HepG2 (cell line): ENCODE results near the gene NYNRIN. TPM values are rescaled to one million over a fixed set of nuclear protein-coding genes. Genes with fewer than 3 reads are reported as not detected.
A peak's percentile ranks its signal among the peaks of the same experiment; 100 is the strongest.

ENCODE experiments used
- CENPX ChIP-seq: sonication (generic); formaldehyde crosslinking; IDR thresholded peaks from 2 replicates; pipeline ENCODE4 v1.9.0; 2021; ENCODE audit warnings: mild to moderate bottlenecking, missing genetic modification reagents, moderate library complexity
- HMG20B ChIP-seq: conservative IDR thresholded peaks from 2 replicates; pipeline ENCODE4 v1.6.1; 2016; ENCODE audit warnings: missing genetic modification reagents, missing compliant biosample characterization
- HOXA5 ChIP-seq: sonication (generic); formaldehyde crosslinking; IDR thresholded peaks from 2 replicates; pipeline ENCODE4 v1.4.0; 2020; ENCODE audit warnings: missing genetic modification reagents
- KAT2B ChIP-seq: fragments of 150-350 bp; IDR thresholded peaks from 2 replicates; pipeline ENCODE4 v1.6.1; 2014; ENCODE audit warnings: low read depth, low read length, borderline replicate concordance
- KDM6A ChIP-seq: IDR thresholded peaks from 2 replicates; pipeline ENCODE4 v1.6.1; 2016; ENCODE audit warnings: low read depth
- MAZ ChIP-seq, 2 experiments: sonication (generic) in 1 of 2; formaldehyde crosslinking in 1 of 2; IDR thresholded peaks; 2 replicates each; pipeline versions ENCODE4 v1.5.0 to v1.6.1; 2012 to 2020; ENCODE audit warnings: low read depth in 2 of 2, mild to moderate bottlenecking in 2 of 2, borderline replicate concordance in 1 of 2, improper control_type of control experiment in 1 of 2, low read length in 1 of 2, missing genetic modification reagents in 1 of 2, moderate library complexity in 1 of 2
- POGZ ChIP-seq: sonication (generic); formaldehyde crosslinking; IDR thresholded peaks from 2 replicates; pipeline ENCODE4 v1.4.0; 2020; ENCODE audit warnings: mild to moderate bottlenecking, missing genetic modification reagents
- REST ChIP-seq, 2 experiments: IDR thresholded peaks; 2 replicates each; pipeline ENCODE4 v1.6.1; 2011 to 2012; ENCODE audit warnings: low read length in 2 of 2, borderline replicate concordance in 1 of 2, low read depth in 1 of 2, mild to moderate bottlenecking in 1 of 2, moderate library complexity in 1 of 2
- U2AF1 ChIP-seq: fragments of 200-400 bp; formaldehyde crosslinking; optimal IDR thresholded peaks from 2 replicates; pipeline ENCODE3; 2017; ENCODE audit warnings: mild to moderate bottlenecking, low read depth, low read length
- YEATS2 ChIP-seq: sonication (generic); formaldehyde crosslinking; IDR thresholded peaks from 2 replicates; pipeline ENCODE4 v1.4.0; 2020; ENCODE audit warnings: missing genetic modification reagents, borderline replicate concordance
- ZFP36L2 ChIP-seq: sonication (generic); formaldehyde crosslinking; IDR thresholded peaks from 2 replicates; pipeline ENCODE4 v1.4.0; 2020; ENCODE audit warnings: missing genetic modification reagents
- ZNF598 ChIP-seq: sonication (generic); formaldehyde crosslinking; IDR thresholded peaks from 2 replicates; pipeline ENCODE4 v1.5.1; 2020; ENCODE audit warnings: mild to moderate bottlenecking, missing genetic modification reagents, borderline replicate concordance
- ZNF672 ChIP-seq: sonication (generic); formaldehyde crosslinking; IDR thresholded peaks from 2 replicates; pipeline ENCODE4 v1.8.1; 2022; ENCODE audit warnings: missing genetic modification reagents
- ZNF777 ChIP-seq: sonication (generic); formaldehyde crosslinking; IDR thresholded peaks from 2 replicates; pipeline ENCODE4 v1.4.0; 2020; ENCODE audit warnings: missing genetic modification reagents
- polyA plus RNA-seq, 8 experiments: library from polyadenylated mRNA; depleted of rRNA in 3 of 8; stranded (reverse) in 7 of 8; unstranded in 1 of 8; fragments of >200 nt; fragmentation: Illumina TruSeq in 4 of 8; extraction: Trizol in 4 of 8; gene quantifications; 2 replicates each; pipeline versions ENCODE4 v1.2.1 to v1.2.3, GENCODE V29; 2011 to 2016; ENCODE audit warnings: low read depth in 4 of 8, missing spikeins in 1 of 8, mixed read lengths in 1 of 8; ENCODE audit not compliant: insufficient read depth in 1 of 8
- total RNA-seq, 5 experiments: library from RNA; depleted of rRNA; stranded (reverse); fragments of >200 nt; fragmentation: Illumina TruSeq; extraction: Trizol; gene quantifications; 2 replicates each; pipeline ENCODE4 v1.2.3, GENCODE V29; 2016; ENCODE audit warnings: low read depth in 1 of 5
- TF ChIP-seq, protein P1 (sequence below): sonication (generic); formaldehyde crosslinking; IDR thresholded peaks from 2 replicates; pipeline ENCODE4 v1.4.0; 2020; ENCODE audit warnings: missing genetic modification reagents
- TF ChIP-seq, protein P2 (sequence below): sonication (generic); formaldehyde crosslinking; IDR thresholded peaks from 2 replicates; pipeline ENCODE4 v1.4.0; 2020; ENCODE audit warnings: missing genetic modification reagents, borderline replicate concordance
- TF ChIP-seq, protein P3 (sequence below): IDR thresholded peaks from 2 replicates; pipeline ENCODE4 v1.6.1; 2016; ENCODE audit warnings: low read depth
- TF ChIP-seq, protein P4 (sequence below): sonication (generic); formaldehyde crosslinking; IDR thresholded peaks from 2 replicates; pipeline ENCODE4 v1.4.0; 2020; ENCODE audit warnings: missing genetic modification reagents, borderline replicate concordance

Gene NYNRIN
- total and polyA plus RNA-seq, 2 of the 13 experiments (the other 11 are each of a cell fraction or from before 2014, with no cell fraction given) = 0.63 to 1.1 TPM

- TF ChIP-seq, protein P1, sequence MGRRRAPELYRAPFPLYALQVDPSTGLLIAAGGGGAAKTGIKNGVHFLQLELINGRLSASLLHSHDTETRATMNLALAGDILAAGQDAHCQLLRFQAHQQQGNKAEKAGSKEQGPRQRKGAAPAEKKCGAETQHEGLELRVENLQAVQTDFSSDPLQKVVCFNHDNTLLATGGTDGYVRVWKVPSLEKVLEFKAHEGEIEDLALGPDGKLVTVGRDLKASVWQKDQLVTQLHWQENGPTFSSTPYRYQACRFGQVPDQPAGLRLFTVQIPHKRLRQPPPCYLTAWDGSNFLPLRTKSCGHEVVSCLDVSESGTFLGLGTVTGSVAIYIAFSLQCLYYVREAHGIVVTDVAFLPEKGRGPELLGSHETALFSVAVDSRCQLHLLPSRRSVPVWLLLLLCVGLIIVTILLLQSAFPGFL (CRISPR knock-in tag) = peak; percentile 18; the same call in 1 of the 2 replicates
- TF ChIP-seq ZNF777 (CRISPR knock-in tag) (peak; percentile 90), KAT2B (no peak), ZFP36L2 (peak; percentile 58; the same call in 1 of the 2 replicates), REST (IDR thresholded peaks at IDR 0.05; ENCODE audit: borderline replicate concordance in 1 of 2, low read depth in 1 of 2, low read length in 2 of 2) (no peak), ZNF598 (CRISPR knock-in tag) (no peak), HMG20B (CRISPR knock-in tag) (no peak), YEATS2 (CRISPR knock-in tag) (no peak; the same call in none of the 2 replicates), U2AF1 (no peak), ZNF672 (CRISPR knock-in tag) (no peak), KDM6A (CRISPR knock-in tag) (no peak), CENPX (CRISPR knock-in tag) (no peak), MAZ (IDR thresholded peaks at IDR 0.05; ENCODE audit: borderline replicate concordance, low read depth, low read length) (peak; percentile 69), MAZ (CRISPR knock-in tag; IDR thresholded peaks at IDR 0.05; ENCODE audit: low read depth) (peak; percentile 80), POGZ (CRISPR knock-in tag) (peak; percentile 51; the same call in 1 of the 2 replicates), HOXA5 (CRISPR knock-in tag) (peak; percentile 22)
- TF ChIP-seq, protein P2, sequence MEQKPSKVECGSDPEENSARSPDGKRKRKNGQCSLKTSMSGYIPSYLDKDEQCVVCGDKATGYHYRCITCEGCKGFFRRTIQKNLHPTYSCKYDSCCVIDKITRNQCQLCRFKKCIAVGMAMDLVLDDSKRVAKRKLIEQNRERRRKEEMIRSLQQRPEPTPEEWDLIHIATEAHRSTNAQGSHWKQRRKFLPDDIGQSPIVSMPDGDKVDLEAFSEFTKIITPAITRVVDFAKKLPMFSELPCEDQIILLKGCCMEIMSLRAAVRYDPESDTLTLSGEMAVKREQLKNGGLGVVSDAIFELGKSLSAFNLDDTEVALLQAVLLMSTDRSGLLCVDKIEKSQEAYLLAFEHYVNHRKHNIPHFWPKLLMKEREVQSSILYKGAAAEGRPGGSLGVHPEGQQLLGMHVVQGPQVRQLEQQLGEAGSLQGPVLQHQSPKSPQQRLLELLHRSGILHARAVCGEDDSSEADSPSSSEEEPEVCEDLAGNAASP (CRISPR knock-in tag) = 0 out of 2 replicates have a peak, but pooled peaks have one; percentile 40
- TF ChIP-seq, protein P3, sequence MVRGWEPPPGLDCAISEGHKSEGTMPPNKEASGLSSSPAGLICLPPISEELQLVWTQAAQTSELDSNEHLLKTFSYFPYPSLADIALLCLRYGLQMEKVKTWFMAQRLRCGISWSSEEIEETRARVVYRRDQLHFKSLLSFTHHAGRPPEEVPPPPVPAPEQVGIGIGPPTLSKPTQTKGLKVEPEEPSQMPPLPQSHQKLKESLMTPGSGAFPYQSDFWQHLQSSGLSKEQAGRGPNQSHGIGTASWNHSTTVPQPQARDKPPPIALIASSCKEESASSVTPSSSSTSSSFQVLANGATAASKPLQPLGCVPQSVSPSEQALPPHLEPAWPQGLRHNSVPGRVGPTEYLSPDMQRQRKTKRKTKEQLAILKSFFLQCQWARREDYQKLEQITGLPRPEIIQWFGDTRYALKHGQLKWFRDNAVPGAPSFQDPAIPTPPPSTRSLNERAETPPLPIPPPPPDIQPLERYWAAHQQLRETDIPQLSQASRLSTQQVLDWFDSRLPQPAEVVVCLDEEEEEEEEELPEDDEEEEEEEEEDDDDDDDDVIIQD = no peak
- TF ChIP-seq, protein P4, sequence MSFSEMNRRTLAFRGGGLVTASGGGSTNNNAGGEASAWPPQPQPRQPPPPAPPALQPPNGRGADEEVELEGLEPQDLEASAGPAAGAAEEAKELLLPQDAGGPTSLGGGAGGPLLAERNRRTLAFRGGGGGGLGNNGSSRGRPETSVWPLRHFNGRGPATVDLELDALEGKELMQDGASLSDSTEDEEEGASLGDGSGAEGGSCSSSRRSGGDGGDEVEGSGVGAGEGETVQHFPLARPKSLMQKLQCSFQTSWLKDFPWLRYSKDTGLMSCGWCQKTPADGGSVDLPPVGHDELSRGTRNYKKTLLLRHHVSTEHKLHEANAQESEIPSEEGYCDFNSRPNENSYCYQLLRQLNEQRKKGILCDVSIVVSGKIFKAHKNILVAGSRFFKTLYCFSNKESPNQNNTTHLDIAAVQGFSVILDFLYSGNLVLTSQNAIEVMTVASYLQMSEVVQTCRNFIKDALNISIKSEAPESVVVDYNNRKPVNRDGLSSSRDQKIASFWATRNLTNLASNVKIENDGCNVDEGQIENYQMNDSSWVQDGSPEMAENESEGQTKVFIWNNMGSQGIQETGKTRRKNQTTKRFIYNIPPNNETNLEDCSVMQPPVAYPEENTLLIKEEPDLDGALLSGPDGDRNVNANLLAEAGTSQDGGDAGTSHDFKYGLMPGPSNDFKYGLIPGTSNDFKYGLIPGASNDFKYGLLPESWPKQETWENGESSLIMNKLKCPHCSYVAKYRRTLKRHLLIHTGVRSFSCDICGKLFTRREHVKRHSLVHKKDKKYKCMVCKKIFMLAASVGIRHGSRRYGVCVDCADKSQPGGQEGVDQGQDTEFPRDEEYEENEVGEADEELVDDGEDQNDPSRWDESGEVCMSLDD (CRISPR knock-in tag) = no peak
Observed at GRCh38 chr14:24366721-24367513, 31.9 kb upstream of the NYNRIN start (continued).
